BJ (cell line): Measurements from ENCODE around the gene PADI3. TPM values are rescaled to one million over a fixed set of nuclear protein-coding genes. Genes with fewer than 3 reads are reported as not detected.

Experiments
- CTCF ChIA-PET: fragments of 350-600 bp; formaldehyde crosslinking; extraction: SDS; loops from one replicate; lab custom pipeline; 2021; ENCODE audit warnings: antibody characterized with exemption, inconsistent platforms; lab: Yijun Ruan, JAX
- POLR2A ChIA-PET: fragments of 300-600 bp; sonication (Branson Sonifier 250); formaldehyde crosslinking; extraction: SDS; loops from one replicate; lab custom pipeline; 2021; ENCODE audit warnings: antibody characterized with exemption; lab: Charles Lee
- DNase-seq: peaks from one replicate; pipeline ENCODE4 v3.0.0-alpha.2; 2011; ENCODE audit warnings: low read depth
- H3K27me3 ChIP-seq: 2 replicates; pipeline ENCODE4 v1.6.0; 2011; ENCODE audit warnings: low read length; ENCODE audit not compliant: control insufficient read depth, insufficient read depth
- H3K36me3 ChIP-seq: 2 replicates; pipeline ENCODE4 v1.5.1; 2011; ENCODE audit warnings: low read length; ENCODE audit not compliant: control insufficient read depth, insufficient read depth
- H3K4me3 ChIP-seq: 2 replicates; pipeline ENCODE4 v1.5.1; 2011; ENCODE audit warnings: low read depth, mild to moderate bottlenecking, control low read depth, low read length
- polyA minus RNA-seq: library from RNA; depleted of rRNA, polyadenylated mRNA; stranded (reverse); fragments of >200 nt; gene quantifications from 2 replicates; pipeline ENCODE4 v1.2.3, GENCODE V29; 2011; rRNA and poly(A)+ RNA removed
- polyA plus RNA-seq: library from polyadenylated mRNA; depleted of rRNA; stranded (reverse); fragments of >200 nt; gene quantifications from 2 replicates; pipeline ENCODE4 v1.2.3, GENCODE V29; 2011; rRNA removed
- TF ChIP-seq, protein P1 (sequence below): IDR thresholded peaks from 2 replicates; pipeline ENCODE4 v1.5.1; 2011; ENCODE audit warnings: low read depth, mild to moderate bottlenecking, control low read depth, inconsistent platforms, low read length, moderate library complexity; ENCODE audit not compliant: insufficient read depth

Gene PADI3, protein sequence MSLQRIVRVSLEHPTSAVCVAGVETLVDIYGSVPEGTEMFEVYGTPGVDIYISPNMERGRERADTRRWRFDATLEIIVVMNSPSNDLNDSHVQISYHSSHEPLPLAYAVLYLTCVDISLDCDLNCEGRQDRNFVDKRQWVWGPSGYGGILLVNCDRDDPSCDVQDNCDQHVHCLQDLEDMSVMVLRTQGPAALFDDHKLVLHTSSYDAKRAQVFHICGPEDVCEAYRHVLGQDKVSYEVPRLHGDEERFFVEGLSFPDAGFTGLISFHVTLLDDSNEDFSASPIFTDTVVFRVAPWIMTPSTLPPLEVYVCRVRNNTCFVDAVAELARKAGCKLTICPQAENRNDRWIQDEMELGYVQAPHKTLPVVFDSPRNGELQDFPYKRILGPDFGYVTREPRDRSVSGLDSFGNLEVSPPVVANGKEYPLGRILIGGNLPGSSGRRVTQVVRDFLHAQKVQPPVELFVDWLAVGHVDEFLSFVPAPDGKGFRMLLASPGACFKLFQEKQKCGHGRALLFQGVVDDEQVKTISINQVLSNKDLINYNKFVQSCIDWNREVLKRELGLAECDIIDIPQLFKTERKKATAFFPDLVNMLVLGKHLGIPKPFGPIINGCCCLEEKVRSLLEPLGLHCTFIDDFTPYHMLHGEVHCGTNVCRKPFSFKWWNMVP
- not detected in 2 replicates for polyA plus RNA-seq
- 0.05 TPM in 1 of 2 replicates, not detected in the other for polyA minus RNA-seq

DNA sequence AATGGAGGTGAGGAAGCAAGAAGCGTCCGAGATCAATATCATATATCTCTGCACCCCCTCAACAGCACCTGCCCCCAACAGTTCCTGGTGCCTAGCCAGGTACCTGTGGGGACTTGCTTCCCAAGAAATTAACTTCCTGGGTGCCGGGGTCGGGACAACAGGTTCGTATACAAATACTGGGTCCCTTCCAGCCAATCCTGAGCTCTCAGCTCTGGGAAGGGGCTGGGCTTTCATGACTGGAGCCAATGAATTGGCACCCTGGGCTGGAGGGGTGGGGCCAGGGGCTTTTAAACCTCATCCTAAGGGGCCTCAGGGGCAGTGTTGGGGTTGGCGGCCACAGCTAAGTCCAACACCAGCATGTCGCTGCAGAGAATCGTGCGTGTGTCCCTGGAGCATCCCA, at the start of gene PADI3:
TSS of gene PADI3 (plus strand) at position 318 of the 400 bp plus-strand sequence. CDS start at position 358, 40 bp downstream.
- ChIA-PET CTCF (interaction anchor here (0.6 to 2.8 kb wide), 2 partner anchors 11 to 15 kb away, joined by 4 to 9 read pairs; no protein-coding TSS in a partner anchor), POLR2A (interaction anchor here (0.5 kb wide), 1 partner anchor 145 kb away, joined by 6 read pairs; no protein-coding TSS in a partner anchor)

DNA sequence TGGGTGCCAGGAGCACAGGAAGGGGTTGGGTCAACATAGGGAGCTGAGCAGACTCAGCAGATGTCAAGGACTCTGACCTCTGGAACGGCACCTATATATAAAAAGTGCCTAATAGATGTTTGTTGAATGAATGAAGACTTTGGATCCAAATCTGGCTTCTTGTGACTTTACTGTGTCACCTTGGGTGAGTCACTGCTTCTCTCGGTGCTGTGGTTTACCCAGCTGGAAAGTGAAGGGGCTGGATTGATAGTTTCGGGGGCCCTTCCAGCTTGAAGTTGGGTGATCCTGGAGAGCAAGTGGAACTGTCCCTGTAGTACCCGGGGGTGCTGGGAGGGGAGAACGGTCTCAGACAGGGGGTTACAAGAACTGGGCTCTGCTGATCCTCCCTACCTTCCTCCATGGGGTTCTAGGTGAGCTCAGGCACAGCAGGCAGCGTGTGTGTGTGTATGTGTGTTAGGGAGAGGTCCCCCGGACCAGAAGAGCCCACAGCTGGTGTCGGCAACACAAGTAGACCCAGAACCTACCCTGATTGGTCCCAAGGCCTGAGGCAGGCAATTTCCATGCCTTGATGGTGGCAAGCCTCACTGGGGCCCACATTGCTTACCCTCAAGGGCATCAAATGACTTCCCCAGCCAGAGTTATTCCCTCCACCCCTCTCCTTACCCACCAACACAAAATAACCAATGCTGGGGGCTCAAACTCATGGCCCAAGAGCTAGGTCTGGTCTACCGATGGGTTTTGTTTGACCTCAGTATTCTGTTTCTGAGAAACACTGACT, 49.4 kb upstream of the PADI3 start:
- H3K27me3 ChIP-seq = no peaks in the 10 kb centered on the region
- no peak overlapping the region for H3K4me3 ChIP-seq
- no peak for DNase-seq
- TF ChIP-seq, protein P1, sequence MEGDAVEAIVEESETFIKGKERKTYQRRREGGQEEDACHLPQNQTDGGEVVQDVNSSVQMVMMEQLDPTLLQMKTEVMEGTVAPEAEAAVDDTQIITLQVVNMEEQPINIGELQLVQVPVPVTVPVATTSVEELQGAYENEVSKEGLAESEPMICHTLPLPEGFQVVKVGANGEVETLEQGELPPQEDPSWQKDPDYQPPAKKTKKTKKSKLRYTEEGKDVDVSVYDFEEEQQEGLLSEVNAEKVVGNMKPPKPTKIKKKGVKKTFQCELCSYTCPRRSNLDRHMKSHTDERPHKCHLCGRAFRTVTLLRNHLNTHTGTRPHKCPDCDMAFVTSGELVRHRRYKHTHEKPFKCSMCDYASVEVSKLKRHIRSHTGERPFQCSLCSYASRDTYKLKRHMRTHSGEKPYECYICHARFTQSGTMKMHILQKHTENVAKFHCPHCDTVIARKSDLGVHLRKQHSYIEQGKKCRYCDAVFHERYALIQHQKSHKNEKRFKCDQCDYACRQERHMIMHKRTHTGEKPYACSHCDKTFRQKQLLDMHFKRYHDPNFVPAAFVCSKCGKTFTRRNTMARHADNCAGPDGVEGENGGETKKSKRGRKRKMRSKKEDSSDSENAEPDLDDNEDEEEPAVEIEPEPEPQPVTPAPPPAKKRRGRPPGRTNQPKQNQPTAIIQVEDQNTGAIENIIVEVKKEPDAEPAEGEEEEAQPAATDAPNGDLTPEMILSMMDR = no peak
- ChIA-PET POLR2A (interaction anchor here (0.7 kb wide), 1 partner anchor 34 kb away, joined by 3 read pairs; no protein-coding TSS in a partner anchor), CTCF (interaction anchor here (0.7 to 1.7 kb wide), 3 partner anchors 8 to 37 kb away, joined by 3 to 5 read pairs (median 3); no protein-coding TSS in a partner anchor)
- H3K36me3 ChIP-seq = no peaks in the 10 kb centered on the region

More for the DNA sequence above, at the start of gene PADI3:
- Histone ChIP-seq H3K27me3 (no peaks in the 10 kb centered on the region), H3K4me3 (no peak within 1 kb of the TSS), H3K36me3 (no peaks in the 10 kb centered on the region)
- DNase-seq = no peak
- TF ChIP-seq, protein P1 = no peak

DNA sequence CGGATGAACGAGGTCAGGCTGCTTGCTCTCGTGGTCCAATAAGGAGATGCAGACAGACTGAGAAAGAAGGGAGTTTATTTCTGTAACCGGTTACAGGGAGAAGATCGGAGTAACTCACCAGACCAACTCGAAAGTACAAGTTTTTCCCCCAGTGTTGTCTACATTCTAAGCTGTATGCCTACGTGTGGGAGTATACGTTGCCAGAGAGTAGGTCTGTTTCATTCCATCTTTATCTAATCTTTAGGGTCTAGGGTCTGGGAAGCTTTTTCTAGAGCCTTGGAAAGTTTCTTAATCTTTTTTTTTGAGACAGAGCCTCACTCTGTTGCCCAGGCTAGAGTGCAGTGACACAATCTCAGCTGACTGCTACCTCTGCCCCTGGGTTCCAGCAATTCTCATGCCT, 48.7 kb upstream of the PADI3 start:
- CTCF ChIA-PET = interaction anchor here (0.7 to 0.9 kb wide), 2 partner anchors 15 to 34 kb away, joined by 3 read pairs; no protein-coding TSS in a partner anchor
- no peak overlapping the region for H3K4me3 ChIP-seq
- POLR2A ChIA-PET = interaction anchor here (0.7 kb wide), 1 partner anchor 34 kb away, joined by 3 read pairs; no protein-coding TSS in a partner anchor
- TF ChIP-seq, protein P1 = no peak
- no peak for DNase-seq
- no peaks in the 10 kb centered on the region for H3K36me3 ChIP-seq
- no peaks in the 10 kb centered on the region for H3K27me3 ChIP-seq

DNA sequence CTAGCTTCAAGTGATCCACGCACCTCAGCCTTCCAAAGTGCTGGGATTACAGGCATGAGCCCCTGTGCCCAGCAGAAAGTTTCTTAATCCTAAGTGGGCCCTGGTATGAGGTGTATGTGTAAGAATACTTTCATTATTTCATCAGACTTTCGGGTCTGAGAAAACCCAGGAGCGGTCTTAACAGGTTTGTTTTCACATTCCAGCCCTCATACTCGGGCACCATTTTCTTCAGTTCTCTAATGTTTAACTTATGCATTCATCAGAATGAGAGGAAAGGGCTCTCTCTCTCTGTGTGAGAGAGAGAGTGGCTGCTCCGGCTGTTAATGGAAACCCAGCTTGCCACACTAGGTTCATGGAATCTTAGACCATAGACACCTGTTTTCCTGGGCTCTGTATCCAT, 48.1 kb upstream of the PADI3 start:
- CTCF ChIA-PET = interaction anchor here (0.9 kb wide), 1 partner anchor 33 kb away, joined by 3 read pairs; no protein-coding TSS in a partner anchor
- TF ChIP-seq, protein P1 = no peak
- H3K36me3 ChIP-seq = no peaks in the 10 kb centered on the region
- POLR2A ChIA-PET = no interaction called here
- H3K27me3 ChIP-seq = no peaks in the 10 kb centered on the region
- DNase-seq = no peak
- no peak overlapping the region for H3K4me3 ChIP-seq
